ENCODE results near the gene SHKBP1.
"Not testable (repeated sequence)": the region's sequence is repeated elsewhere in the genome, so short reads cannot be mapped to it uniquely, and the experiment has no call there.

The SHKBP1 gene

GRCh38 chr19:40586611-40587010 is 9.9 kb downstream of the SHKBP1 start:
- DNase-seq, result no peak

DNA sequence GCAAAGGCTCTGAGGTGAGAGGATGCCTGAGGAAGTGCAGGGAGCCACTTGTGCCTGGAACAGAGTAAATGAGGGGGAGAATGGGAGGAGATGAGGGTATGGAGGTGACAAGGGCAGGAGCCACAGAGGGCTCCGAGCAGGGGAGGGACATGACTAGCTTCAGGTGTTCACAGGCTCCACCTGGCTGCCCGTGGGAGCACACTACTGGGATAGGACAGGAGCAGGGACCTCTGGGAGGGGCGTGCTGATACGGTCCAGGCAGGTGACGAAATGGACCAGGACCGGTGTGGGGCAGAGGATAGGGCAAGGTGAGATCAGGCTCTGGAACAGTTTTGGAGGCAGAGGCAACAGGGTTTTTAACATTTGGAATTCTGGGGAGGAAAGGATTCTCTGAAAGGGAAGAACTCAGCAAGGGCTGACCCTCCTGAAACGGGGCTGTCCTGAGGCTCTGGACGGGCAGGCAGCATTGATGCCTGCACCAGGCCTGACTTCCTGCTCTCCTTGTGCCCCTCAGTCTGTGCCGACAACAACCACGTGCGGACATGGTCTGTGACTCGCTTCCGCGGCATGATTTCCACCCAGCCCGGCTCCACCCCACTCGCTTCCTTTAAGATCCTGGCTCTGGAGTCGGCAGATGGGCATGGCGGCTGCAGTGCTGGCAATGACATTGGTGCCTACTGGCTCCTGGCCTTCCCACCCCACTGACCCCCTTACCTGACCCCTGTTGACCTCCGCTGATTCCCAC is 11.6 kb downstream of the SHKBP1 start:
- DNase-seq, result no peak

GRCh38 chr19:40588926-40589569 is 12.4 kb downstream of the SHKBP1 start:
- no peak for DNase-seq

GRCh38 chr19:40589591-40590429 is 13.1 kb downstream of the SHKBP1 start:
- no peak for DNase-seq

GRCh38 chr19:40590464-40591265 is 14.0 kb downstream of the SHKBP1 start:
- DNase-seq, result no peak

- DNase-seq, result not testable (repeated sequence)
These were observed 15.1 kb downstream of the SHKBP1 start for GRCh38 chr19:40591724-40592123.

- DNase-seq, result peak; percentile 80
These were observed 15.5 kb downstream of the SHKBP1 start for GRCh38 chr19:40592170-40592569.

GRCh38 chr19:40594255-40594654 is 17.6 kb downstream of the SHKBP1 start:
- DNase-seq, result no peak

GRCh38 chr19:40594657-40595091 is 18.0 kb downstream of the SHKBP1 start:
- DNase-seq, result no peak

DNA sequence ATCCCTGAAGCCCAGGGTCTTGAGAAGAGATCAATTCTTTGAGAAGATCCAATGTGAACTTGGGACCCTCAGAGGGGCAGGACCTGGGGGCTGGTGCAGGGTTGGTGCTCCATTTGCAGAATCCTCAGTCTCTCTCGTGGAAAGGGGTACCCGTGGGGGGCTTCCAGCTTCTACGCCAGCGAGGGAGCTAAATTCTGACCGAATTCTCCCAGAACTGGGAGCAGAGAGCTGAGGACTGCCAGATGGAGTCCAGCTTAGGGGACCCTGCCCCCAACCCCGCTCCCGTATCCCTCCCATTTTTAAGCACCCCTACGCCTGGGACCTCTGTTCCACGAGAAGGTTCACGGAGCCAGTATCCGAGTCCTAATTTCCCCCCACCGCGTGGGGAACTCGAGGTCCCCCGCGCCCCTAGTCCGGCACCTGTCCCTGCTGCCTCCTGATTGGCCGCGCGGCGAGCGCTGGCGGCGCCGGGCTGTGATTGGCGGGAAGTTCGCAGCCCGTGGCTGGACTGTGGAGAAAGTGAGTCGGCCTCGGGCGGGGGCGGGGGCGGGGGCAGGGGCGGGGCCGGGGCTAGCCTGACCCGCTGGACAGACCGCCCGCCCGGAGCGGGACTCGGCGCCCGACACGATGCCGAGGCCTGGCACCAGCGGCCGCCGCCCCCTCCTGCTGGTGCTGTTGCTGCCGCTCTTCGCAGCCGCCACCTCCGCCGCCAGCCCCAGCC is 20.1 kb downstream of the SHKBP1 start:
- DNase-seq, result no peak

- DNase-seq, result no peak
These were observed 20.7 kb downstream of the SHKBP1 start for GRCh38 chr19:40597329-40597838.

- DNase-seq, result peak; percentile 96
These were observed 21.6 kb downstream of the SHKBP1 start for GRCh38 chr19:40598121-40598917.

- DNase-seq, result no peak
These were observed 22.2 kb downstream of the SHKBP1 start for GRCh38 chr19:40598918-40599307.

- peak; percentile 84 for DNase-seq
These were observed 22.7 kb downstream of the SHKBP1 start for GRCh38 chr19:40599331-40599901.

DNA sequence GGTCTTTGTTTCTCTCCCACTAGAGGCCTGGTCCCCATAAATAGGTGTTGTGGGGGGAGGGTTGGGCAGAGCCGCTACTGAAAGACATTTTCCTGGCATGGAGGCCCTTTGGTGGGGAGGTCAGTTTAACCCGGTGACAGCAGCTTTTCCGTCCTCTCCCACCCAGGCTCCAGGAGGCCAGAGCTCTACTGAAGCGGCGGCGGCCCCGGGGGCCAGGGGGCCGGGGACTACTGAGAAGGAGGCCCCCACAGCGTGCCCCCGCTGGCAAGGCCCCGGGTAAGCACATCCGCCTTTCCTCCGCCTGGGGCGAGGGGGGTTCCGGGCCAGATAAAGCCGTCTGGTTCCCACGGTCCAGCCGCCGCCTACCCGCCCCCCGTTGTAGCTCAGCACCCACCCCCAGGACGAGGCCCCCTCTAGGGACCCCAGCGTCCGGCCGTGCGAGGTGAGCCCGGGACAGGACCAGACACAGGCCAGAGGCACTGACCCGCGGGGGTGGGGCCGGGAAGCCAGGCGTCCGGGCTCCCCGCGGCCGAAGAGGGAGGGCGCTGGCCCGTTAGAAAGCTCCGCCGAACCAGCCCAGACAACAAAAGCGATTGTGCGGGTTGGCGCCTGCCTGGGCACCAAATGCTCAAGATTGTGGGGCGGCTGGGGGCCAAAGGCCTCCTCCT is 23.4 kb downstream of the SHKBP1 start:
- DNase-seq, result no peak

- peak; percentile 48 for DNase-seq
These were observed 24.0 kb downstream of the SHKBP1 start for GRCh38 chr19:40600570-40601133.

- peak; percentile 85 for DNase-seq
These were observed 24.7 kb downstream of the SHKBP1 start, which contains the start of gene LTBP4 for GRCh38 chr19:40601134-40601974. TSS of gene LTBP4 (plus strand) at chr19:40601369. CDS start at chr19:40601388, 19 bp downstream.

DNA sequence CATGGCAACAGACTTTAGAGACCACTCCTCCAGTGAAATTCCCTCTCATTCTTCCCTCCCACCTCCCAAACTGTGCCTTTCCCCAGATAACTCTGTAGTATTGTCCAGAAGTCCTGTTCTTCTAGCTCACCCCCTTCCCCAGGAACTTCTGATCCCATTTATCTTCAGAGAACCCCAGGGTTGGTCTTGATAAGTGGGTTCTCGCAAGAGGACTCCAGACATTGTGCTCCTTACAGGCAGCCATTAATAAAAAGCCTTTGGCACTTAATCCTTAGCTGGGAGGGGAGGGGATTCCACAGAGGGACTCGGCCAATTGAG is 26.4 kb downstream of the SHKBP1 start:
- DNase-seq, result no peak

Data from OCI-M1 (cell line).